ENCODE data around the gene IL7R.
A peak's percentile ranks its signal among the peaks of the same experiment; 100 is the strongest.
"Not testable (repeated sequence)": the region's sequence is repeated elsewhere in the genome, so short reads cannot be mapped to it uniquely, and the experiment has no call there.

The IL7R gene

DNA sequence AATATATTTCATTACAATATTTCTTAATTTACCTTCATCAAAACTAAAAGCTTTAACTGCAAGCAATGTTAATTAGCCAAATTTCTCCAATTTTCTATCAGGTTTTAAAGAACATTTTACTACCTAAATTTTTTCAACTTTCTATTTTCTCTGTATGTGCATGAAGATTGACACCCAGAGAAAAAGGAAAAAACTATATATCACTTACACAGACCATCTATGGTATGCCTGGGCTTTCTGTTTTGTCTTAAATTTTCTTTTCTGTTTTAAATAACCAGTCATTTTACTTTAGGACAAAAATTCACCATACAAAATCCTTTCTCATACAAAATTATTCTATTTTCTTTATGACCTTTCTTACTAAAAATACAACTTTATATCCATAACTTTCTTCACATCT is 13.8 kb upstream of the IL7R start:
- DNase-seq, result no peak

DNA sequence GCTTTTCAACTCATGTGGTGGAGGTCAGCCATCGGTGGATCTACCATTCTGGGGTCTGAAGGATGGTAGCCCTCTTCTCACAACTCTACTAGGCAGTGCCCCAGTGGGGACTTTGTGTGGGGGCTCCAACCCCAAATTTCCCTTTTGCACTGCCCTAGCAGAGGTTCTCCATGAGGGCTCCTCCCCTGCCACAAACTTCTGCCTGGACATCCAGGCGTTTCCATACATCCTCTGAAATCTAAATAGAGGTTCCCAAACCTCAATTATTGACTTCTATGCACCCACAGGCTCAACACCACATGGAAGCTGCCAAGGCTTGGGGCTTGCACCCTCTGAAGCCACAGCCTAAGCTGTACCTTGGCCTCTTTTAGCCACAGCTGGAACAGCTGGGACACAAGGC is 11.2 kb upstream of the IL7R start:
- DNase-seq, result not testable (repeated sequence)

DNA sequence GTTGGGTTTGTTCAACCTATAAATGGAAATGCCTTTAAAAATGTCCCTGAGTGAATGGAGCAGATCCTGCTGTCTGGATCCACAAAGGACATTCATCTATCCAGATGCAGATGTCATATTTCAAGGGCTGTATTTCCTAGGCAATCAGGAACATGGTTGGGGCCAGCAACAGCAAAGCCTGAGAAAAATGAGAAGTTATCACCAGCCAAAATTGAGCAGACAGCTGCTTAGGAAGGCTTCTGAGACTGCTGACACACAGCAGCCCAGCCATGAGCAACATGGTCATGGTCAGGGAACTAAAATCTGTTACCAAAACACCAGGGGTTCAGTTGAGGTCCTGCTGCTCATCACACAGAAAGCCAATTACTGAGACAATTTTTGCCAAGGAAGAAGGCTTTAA is 9.2 kb upstream of the IL7R start:
- DNase-seq, result no peak

- DNase-seq, result peak; percentile 43
Observed at GRCh38 chr5:35847961-35848360, 8.7 kb upstream of the IL7R start.

DNA sequence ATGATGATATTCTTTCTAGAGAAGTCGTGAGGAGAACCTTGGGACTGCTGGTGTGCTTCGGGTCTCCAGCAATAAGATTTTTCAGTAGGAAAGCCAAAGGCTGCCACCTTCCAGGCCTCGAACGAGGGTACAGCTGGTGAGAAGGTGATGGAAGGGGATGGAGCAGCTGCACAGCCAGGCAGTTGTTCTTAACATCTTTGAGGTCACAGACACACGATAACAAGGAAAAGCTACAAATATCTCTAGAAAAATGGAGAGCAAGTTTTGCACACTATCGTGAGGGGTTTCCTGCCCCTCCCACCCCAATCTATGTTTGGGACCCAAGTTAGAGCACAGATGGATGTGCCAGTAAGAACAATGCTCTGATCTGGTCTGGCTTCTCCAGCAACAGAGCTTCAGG is 6.8 kb upstream of the IL7R start:
- no peak for DNase-seq

- DNase-seq, result no peak
Observed at GRCh38 chr5:35850967-35851680, 5.6 kb upstream of the IL7R start.

- DNase-seq, result no peak
Observed at GRCh38 chr5:35852084-35852734, 4.5 kb upstream of the IL7R start.

DNA sequence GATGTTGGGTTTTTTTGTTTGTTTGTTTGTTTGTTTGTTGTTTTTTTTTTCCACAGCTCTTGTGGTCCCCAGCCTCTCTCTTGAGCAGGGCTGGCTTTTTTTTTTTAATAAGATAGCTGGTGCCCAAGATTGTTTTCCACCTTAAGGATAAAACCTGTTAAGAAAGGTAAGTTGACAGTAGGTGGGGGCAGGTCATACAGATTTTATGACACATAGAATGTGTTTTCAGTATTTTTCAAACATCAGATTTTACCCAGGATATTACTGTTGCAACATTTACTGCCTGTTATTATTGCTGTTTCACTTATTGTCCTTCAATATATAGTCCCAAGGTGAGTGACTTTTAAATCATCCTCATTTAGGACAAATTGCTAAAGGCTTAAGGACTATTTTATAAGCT is 3.9 kb upstream of the IL7R start:
- DNase-seq, result no peak

DNA sequence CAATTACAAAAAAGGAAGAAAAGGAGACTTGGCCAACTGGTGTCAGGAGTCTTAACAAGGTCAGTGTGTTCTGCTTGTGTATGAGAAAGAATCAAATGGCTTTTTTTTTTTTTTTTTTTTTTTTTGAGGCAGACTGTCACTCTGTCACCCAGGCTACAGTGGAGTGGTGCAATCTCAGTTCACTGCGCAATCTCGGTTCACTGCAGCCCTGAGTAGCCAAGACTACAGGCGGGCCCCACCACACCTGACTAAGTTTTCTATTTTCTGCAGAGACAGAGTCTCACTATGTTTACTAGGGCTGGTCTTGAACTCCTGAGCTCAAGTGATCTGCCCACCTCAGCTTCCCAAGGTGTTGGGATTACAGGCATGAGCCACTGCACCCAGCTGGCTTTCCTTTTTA is 3.1 kb upstream of the IL7R start:
- no peak for DNase-seq

- DNase-seq, result no peak
Observed at GRCh38 chr5:35854248-35854647, 2.4 kb upstream of the IL7R start.

DNA sequence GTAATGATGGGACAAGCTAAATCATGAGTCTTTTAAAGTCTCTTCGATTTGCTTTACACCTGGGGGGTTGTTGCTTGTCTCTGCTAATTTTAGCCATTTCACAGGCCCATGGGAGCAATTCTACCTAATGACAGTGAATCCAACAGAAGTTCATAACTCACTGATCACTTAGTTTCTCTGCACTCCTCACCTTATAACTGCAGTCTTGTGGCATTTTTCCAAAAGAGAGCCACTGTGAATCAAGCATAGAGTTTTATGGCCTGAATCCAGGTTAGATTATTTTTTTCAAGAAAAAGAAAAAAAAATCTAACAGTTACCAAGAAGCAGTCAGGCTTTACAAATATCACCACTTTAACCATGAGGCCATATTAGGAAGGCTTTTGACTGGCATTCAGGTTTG is 1.5 kb upstream of the IL7R start:
- no peak for DNase-seq

GRCh38 chr5:35856186-35856764 is 416 bp upstream of the IL7R start:
- not testable (repeated sequence) for DNase-seq

DNA sequence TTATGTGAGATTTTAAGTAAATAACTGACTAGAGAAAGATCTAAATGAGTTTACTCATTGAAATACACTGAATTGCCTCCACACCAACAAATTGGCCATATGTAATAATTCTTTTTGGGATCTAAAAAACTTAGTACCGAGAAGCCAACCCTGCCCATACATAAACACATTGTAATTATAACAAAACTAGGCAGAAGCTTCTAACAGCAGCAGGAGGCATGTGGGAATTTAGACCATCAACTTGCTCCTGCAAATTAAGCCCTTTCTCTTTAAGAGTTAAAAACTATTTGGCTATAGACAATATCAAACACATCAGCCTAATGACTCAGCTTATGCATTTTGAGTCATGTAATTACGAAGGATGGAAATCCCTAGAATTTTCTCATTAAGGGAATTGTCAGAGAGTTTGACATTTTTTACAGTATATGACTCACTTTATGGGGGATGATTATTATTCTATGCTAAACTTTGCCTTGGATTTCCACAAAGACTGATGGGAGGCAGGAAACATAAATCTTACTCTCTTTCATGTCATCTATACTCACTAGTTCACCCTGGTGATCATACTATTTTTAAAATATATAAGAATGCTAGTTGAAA is 1.0 kb downstream of the IL7R start:
- DNase-seq, result no peak

DNA sequence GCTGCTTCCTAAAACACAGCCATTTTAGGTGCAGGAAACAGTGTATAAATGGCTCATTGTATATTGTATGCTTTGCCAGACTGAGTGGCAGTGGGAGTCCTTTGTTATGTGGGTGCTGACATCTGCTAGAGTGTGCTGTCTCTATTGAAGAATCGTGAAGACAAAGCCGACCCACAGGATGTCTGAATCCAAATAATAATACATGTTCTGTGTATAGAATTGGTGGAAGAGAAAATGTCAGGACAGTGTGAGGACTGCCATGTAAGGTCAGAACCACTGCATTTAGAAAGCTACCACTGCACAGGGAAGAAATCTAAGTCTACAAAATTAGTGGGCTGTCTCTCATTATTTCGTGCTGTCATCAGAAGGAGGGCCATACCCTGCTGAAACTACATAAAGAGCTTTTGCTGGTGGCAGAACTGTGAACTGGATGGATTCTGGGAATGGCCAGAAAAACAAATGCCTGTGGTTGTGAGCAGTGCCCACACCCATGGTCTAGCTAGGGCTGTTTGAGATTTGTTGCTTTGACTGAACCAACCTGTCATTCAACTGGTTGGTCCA is 2.5 kb downstream of the IL7R start:
- DNase-seq, result no peak

DNA sequence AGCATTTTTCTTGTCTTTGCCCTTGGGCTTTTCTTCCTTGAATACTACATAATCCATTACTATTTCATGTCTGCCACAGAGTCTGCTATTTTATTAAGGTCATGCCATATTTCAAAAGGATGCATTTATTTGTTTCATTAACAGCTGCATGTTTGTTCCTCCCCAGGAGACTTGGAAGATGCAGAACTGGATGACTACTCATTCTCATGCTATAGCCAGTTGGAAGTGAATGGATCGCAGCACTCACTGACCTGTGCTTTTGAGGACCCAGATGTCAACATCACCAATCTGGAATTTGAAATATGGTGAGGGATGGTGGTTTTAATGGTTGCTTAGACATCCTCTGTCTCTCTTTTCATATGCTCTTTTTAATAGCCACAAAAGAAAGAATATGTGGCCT is 4.0 kb downstream of the IL7R start:
- no peak for DNase-seq

DNA sequence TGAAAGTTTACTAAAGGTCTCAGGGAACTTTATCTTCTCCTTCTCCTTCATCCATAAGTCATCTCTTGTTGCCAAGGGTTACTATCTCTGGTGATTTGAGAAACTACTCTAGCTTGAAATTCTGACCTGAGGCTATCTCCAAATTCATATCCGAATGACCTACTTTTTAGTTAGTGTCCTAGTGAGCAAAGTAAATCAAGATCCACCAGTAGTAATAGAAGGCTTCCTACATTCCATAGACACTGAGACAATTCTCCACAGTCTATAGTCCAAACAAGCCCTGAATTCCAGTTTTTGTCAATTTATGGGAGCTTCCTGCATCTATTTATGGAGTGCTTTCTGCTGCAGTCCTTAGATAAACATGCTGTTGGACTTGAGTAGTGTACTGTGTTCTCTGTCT is 5.0 kb downstream of the IL7R start:
- DNase-seq, result no peak

- DNase-seq, result no peak
Observed at GRCh38 chr5:35862126-35862525, 5.4 kb downstream of the IL7R start.

DNA sequence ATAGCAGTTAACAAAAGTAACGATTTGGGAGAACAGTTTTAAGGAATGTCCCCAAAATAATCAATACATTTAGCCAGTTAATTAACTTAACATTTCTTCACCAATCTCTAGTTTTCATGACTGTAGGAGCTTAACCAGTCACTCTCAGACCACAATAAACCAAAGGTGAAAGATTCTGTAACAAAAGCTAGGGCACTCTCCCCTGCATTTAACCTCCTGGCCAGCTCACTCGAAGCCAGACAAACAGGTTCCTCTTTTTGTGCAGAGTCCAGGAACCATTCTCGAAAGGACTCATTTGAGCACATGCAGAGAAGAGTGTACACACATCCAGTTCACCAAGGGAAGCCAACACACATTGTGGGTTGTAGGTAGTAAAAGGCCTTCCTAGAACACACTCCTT is 6.5 kb downstream of the IL7R start:
- DNase-seq, result no peak

DNA sequence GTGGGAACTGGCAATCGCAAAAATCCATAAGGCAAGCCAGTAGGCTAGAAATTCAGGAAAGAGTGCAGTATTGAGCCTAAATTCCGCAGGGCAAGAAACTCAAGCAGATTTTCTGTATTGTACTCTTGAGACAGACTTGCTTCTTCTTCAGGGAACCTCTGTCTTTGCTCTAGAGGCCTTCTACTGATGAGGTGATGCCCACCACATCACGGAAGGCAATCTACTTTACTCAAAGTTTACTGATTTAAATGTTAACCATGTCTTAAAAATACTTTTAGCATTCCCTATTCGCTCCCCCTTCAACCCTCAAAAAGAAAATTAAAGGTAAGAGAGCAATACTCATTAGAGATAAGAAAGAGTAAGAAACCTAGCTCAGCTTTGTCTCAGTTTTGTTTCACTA is 11.3 kb downstream of the IL7R start:
- DNase-seq, result no peak

- no peak for DNase-seq
Observed at GRCh38 chr5:35869685-35870277, 13.1 kb downstream of the IL7R start.

- no peak for DNase-seq
Observed at GRCh38 chr5:35870605-35871004, 13.9 kb downstream of the IL7R start.

GRCh38 chr5:35876454-35876853 is 19.8 kb downstream of the IL7R start:
- DNase-seq, result no peak

DNA sequence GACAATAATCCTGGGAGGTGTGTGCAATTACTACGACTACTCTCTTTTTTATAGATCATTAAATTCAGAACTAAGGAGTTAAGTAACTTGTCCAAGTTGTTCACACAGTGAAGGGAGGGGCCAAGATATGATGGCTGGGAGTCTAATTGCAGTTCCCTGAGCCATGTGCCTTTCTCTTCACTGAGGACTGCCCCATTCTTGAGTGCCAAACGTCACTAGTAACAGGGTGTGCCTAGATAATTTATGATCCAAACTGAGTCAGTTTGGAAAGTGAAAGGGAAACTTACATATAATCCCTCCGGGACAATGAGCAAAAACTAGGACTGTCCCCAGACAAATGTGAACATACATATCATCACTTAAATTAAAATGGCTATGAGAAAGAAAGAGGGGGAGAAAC is 20.2 kb downstream of the IL7R start:
- no peak for DNase-seq

DNA sequence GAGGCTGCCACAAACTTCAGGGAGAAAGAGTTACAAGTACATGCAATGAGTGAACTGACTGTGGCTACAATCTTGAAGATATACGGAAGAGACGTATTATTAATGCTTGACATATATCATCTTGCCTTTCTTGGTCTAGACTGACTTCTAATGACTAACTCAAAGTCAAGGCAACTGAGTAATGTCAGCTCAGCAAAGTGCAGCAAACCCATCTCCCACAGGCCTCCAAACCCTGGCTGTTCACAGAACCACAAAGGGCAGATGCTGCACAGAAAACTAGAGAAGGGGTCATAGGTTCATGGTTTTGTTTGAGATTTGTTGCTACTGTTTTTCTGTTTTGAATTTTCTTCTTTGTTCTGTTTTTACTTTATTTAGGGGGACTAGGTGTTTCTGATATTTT is 21.0 kb downstream of the IL7R start:
- no peak for DNase-seq

Measured in NCI-H1105 treated with DMSO at 0.1 percent for 48 hours (cell line).